NCI-H524 treated with DMSO at 0.1 percent for 48 hours (cell line): Measurements from ENCODE around the gene MAML2.
"Not testable (repeated sequence)": the region's sequence is repeated elsewhere in the genome, so short reads cannot be mapped to it uniquely, and the experiment has no call there.

Experiments
- DNase-seq: peaks from one replicate; lab custom pipeline; 2025; lab: John Stamatoyannopoulos, UW

MAML2 gene

DNA sequence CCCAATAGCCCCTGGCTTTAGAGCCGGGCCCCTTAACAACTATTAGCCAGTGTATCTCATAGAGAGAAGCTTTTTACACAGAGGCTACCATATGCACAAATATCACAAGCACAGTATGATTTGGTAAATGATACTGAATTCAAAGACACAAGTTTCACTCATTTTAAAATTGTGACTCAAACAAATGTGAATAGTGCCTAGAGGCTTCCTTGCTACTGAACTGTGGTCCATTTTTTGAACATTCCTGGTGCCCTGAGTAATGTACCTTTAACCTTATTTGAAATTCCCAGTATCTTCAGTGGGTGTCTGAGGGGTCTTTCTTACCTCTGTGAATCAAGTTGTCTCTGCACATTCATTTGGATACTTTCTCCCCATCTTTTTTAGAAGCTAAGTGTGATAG lies 156.2 kb downstream of the MAML2 start:
- no peak for DNase-seq

DNA sequence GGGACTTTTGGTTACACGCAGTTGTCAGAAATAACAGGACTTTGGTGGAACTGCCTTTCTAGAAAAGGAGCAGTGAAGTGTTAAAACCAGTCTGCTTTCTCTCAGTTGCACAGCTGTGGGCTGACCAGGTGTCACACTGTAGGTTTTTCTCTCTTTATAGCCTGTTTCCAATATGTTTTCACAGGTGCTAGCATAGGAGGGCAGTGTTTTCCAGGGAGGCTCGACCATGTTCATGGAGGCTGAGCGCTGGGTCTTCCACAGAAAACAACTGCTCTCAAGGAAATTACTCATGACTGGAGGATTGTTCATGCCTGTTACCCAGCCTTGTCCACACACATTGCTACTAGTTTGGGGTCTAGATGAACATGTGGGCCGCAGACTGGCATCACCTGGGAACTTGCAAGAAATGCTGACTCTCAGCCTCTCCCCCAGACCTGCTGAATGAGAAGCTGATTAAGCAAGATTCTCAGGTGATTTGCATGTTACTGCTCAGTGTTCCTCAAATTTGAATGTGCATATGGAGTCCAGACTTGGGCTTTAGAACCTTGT lies 157.7 kb downstream of the MAML2 start:
- no peak for DNase-seq

DNA sequence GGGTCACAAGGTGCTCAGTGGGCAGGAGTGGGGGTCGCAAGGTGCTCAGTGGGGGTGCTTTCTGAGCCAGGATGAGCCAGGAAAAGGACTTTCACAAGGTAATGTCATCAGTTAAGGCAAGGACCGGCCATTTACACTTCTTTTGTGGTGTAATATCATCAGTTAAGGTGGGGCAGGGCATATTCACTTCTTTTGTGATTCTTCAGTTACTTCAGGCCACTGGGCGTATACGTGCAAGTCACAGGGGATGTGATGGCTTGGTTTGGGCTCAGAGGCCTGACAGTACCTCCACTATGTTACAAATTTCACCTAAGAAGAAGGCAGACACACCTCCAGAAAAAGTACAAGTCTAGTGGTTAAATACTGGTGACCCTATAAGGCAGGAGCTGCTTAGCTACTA lies 162.1 kb downstream of the MAML2 start:
- DNase-seq, result not testable (repeated sequence)

DNA sequence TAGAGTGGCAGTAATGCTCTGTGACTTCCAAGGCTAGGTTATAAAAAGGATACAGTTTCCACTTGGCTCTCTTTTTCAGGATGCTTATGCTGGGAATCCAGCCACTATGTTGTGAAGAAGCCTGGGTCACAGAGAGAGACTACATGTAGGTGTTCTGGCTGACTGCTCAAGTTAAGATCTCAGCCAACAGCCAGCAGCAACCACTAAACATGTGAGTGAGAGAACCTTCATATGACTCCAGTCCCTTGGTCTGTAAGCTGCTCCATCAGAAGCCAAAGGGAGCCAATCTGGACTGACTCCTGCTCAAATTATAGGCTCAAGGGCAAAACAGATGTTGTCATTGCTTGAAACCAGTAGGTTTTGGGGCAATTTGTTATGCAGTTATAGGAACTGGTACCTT lies 162.7 kb downstream of the MAML2 start:
- DNase-seq, result no peak

DNA sequence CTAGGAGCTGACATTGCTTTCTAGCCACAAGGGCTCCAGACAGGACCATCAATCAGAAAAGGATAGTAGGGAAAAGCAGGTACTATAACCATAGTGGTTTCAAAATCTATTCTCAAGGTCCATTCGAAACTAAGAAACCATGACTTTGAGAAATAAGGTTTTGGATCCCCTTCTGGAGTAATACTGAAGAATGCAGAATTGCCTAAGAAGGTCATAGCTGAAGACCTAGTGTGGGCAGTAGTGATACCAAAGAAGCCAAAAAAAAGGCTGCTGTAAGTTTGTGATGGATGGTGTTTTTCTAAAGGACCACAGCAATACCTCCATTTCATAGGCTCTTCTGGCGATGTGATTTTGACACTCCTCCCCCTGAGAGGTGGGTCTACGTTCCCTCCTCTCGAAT lies 163.1 kb downstream of the MAML2 start:
- no peak for DNase-seq

DNA sequence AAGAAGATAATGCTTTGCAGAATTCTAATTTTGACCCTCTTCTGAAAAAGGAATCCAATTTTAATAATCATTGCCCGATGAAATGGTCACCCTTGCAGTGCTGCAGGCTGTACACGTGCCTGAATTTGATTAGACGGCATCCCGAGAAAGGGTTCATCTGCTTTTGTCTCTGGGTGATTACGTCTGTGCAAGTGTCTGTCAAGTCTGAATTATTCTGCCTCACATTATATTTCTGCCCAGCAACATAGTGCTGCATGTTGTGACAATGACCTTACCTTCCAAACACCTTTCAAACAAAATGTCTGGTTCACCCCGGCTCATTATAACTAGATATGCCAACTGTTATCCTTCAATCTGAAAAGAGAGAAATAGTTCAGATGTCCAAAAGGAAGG lies 164.1 kb downstream of the MAML2 start:
- no peak for DNase-seq

DNA sequence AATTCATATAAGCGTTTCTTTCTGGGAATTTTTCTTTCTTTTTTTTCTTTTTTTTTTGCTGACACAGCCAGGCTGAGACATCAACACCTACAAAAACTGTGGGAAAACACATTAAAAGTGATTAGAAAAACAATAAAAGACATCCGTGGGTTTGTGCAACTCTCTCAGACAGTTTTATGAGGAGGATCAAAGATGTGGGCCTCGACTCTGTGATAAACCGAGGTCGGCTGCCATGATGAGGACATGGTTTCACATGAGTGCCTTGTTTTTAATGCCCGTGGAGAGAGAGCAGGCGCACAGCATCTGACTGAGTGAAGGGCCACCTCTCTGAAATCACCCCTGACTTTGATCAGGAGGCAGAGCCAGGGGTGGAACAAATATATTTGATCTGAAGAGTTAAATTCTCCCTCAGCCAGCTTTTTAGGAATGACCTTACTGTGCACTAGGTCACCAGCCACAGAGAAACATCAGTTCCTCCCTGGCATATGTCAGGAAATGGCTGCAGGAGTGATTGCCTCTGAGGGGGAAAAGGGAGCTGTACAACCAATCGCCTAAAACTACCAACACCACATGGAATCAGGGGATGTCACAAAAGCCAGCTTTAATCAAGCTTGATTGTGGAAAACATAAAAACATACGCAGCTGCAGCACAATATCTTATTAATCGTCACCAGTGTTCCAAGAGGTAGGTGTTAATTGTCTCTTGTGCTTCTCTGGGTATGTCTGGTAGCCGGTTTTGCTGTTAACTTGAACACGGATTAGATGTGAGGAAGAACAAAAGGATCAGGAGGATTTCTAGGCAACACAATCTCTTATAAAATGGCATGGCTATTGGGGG lies 164.7 kb downstream of the MAML2 start:
- no peak for DNase-seq

DNA sequence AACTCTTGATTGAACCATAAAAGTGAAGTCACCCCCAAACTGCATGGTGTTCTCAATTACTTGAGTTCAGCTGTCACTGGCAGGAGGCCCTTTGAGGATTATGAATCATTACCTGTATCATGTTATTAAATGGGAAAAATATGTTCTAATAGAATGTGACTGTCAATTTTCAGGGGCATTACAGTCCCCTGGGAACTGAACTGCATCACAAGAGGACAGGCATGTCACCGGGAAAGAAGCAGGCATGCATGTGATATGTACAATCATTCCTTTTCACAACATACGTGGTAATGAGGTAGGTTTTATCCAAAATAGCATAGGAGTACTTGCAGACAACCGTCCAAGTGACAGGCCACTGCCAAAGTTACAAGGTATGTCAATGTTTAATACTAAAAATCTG lies 165.8 kb downstream of the MAML2 start:
- no peak for DNase-seq

DNA sequence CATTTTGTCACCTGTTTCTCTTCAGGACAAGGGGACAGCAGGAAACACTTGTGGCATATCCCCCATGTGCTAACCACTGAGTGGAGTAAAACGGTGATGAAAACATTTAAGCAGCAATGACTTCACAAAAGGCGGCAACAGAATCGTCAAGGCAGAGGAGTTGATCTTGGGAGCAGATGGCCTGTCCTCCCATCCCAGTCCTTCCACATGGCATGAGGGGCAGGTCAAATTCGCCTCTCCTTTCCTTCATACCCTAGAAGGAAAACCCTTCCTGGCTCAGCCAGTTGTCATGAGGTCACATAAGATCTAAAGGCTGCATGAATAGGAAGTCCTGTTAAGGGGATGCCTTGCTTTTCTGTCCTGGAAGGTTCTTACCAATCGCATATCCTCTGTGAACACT lies 169.1 kb downstream of the MAML2 start:
- DNase-seq, result no peak

DNA sequence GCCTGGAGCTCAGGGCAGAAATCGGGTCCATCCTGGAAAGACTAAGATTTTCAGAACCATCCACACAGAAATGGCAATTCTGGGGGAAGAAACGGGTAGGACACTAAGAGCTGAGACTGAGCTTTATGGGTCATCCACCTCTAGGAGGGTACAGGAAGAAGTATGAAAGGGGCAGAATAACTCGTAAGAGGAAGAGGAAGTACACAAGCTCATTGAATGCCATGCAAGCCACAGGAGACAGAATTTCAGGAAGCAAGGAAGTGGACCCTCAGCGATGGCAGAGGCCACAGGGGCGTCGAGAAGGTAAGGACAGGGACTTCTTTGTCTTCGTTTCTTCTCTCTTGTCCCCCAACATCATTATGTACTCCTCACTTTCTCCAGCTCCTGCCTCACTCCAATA lies 169.6 kb downstream of the MAML2 start:
- no peak for DNase-seq

DNA sequence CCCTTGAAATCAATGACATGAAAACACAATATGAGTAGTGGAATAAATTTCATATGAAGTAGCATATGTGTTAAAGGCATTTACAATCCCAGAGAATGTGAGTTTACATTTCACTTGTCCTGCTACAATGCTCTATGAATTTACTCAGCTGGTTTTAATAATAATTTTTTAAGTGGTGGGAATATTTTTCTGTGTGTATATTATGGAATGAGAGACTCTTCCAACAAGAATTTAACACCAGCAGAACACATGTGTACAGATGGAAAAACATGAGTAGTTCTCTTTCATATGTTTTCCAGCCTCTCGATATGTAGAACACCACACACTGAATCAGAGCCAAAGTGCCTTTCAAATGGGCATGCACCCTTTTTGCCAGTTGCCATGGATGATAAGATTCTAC lies 170.4 kb downstream of the MAML2 start:
- no peak for DNase-seq

DNA sequence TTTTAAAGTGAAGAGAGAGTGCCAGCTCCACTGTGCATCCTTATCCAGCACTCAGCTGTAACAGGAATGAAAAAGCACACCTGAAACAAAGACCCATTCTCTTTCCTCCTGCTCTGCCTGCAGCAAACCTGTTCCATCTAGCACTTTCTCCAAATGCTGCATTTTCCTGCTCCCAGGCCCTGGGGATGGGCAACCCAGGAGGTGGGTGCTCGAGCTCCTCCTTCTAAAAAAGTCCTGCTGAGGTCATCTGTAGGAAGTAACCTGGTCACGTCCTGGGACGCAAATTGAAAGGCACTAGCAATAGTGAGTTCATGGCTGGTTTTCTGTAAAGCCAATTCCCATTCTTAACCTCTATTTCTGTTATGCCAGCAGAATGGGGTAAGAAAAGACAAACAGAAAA lies 173.7 kb downstream of the MAML2 start:
- DNase-seq, result no peak

DNA sequence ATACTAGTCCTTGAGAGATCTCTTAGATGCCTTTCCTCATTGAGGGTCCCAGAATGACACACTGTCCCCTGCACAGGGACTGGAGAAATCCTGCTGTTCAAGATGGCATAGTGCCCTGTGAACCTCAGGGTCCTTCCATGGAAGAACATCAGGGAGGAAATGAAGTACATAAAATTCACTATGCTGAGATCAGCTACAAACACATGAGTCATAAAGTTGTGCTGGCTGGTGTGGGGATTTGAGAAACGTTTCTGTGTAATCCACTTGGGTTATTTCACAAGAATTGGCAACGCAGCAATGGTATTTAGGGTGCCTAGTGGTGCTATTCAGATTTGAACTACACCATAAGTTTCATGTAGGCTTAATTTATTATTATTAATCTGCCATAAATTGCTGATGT lies 174.4 kb downstream of the MAML2 start:
- no peak for DNase-seq

DNA sequence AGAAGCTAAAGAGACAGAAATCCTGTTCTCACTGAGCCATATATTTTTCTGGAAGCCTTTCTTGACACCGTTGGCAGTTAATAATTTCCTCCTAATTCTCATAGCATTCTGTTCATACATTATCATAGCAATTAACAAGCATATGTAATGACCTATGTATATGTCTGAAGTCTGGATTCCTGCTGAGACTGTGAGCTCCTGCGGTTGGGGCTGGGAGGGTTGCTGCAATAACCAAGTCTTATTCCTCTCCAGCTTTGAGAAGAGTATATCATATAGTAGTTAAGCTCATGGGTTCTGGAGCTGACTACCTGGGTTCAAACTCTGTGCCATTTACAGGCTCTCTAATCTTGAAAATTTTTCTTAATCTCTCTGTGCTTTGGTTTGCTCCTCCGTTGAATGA lies 175.2 kb downstream of the MAML2 start:
- DNase-seq, result no peak

DNA sequence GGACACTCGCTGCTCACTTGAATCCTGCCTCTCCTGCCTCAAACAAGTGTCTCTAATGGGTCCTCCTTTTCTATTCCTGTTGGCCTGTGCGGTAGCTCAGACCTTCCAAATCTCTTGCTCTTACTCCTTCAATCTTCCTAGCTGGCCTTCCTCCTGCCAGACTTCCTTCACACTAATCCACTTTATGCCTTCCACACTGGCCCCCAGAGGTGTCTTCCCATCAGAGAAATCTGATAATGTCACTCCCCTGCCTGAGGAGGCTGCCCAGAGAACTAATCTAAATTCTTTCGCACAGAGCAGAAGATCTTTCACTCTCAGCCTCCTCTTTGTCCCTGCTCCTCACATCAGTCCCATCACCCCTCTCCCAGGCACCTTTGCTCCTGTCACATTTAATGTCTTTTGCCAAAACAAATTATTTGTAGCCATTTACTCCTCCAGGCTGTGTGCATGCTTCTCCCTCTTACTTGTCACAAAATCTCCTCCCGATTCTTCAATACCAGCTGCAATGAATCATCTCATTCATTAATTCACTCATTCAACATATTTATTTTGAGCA lies 175.7 kb downstream of the MAML2 start:
- no peak for DNase-seq

DNA sequence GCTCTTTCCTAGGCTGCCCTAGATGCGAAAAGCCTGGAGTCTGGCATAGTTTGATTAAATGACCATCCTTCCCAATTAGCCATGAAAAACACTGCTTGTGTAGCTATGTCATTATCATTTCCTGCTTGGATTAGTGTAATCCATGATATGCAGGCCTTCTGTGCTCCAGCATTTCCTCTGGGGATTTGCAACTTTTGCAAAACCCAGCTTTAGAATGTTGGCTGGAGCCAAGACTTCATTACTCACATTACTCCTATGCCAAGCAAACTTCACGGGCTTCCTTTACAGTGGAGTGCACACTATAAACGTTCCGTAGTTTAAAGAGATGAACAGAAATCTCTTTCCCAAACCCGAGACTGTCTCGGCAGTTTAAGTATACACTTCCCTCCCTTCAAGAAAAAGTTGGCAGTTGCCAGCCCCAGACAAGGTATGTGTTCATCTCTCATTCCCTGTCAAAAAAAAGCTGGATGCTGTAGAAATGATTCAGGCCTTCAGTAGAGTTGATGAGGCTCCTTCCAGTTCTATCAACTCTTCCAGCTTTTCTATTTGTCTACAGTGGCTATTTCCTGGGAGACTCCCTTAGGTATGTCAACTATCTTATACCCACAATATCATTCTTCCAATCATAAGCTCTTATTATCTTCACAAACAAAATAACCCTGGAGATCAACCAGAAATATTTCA lies 180.0 kb downstream of the MAML2 start:
- DNase-seq, result no peak

DNA sequence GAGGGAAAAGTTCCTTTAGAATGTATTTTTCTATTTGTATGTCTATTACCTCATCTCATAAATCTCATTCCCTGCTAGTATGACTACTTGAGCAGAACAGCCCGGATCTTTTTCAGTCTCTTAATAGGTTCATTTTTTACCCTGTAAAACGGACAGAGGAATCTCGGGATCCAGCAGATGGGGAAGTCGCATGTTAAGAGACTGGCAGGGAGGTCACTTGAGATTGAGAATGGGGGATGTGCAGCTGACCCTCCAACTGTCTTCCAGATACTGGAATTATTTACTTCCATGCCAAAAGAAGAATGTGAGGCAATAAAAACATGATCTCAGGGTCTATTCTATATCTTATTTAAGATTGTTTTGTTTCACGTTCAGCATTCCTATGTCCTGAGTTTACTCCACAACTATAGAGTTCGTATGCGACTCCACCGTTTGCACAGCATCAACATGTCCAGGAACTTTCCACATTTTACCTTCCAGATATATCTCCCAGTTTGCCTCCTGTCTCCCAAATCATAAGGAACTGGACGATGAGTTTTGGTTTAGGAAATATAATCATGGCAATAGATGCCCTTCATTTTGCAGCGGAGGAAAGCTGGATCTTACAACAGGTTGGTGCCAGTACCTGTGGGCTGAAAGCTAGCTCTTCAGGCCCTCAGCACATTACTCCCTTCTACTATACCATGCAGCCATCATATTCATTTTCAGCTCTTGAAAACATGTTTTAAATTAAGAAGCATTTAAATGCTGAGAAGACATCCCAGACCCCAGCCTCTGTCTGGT lies 181.5 kb downstream of the MAML2 start:
- DNase-seq, result peak; percentile 6

DNA sequence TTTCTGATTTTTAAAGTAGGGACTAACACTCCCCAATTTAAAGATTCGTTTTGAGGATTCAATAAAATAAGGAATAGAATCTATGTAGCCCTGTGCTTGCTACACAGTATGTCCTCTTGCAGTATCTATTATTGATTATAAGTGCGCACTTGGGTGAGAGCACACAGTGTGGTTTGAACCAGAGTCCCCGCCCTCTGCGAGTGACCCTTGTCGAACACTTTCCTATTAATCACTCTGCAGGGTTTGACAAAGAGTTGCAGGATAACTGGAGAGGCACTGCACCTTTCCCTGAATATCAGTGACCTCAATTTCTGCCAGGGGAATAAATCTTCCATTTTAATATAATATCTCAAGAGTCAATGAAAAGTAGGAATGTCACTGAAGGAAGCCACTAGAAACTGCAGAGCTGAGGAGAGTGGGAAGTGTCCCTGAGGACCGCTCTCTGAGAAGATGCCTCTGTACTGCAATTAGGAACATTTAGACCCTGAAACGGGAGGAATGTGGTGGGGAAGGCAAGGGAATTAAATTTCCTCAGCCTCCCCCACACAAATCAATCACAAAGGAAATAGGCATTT lies 182.2 kb downstream of the MAML2 start:
- no peak for DNase-seq

DNA sequence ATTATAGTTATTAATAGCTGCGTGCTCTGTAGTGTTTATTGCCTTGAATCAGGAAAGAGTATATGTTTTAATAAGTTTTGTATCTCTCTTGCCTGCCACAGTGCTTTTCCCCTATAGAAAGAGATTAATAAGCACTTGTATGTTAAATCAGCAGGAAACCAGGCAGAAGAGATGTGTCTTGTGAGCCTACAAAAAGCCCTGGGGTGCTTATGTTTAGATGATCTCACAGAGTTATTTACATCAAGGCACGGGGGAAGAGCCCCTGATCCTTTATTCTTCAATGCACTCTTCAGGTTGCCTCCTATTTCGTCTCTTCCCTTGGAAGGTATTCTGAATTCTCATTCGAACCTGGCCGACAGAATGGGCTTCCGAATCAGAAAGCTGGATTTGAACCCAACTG lies 183.0 kb downstream of the MAML2 start:
- DNase-seq, result no peak

DNA sequence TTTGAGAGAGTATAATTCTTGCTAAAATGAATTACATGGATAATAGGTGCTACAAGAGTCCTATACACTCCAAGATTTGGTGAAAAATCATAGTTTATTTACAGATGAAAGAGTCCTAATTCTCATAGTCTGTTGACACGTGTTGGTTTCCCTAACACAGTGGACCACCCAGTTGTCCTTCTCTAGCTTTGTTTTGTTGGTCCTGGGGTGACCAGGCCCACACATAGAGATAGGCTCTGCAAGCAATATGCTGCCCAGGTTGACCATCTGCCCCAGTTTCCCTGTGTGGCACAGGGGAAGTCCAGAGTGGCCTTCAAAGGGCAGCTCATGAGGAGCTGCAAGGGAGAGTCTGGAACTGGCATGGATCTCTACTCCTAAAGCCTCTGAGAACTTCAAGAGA lies 184.9 kb downstream of the MAML2 start:
- no peak for DNase-seq

DNA sequence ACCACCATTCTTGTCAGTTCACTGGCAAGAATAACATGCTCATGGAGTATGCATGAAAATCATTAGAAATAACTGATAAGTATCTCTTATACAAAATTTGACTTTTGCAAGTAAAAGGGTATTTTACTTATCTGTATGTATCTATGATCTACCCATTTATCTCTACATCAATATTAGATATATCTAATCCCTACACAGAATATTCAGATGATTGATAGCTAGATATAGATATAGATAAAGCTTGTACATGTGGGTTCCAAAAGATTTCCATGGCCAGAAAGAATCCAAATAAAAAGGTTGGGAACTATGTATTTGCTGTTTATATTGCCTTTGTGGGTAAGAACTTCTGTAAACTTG lies 185.5 kb downstream of the MAML2 start:
- no peak for DNase-seq

DNA sequence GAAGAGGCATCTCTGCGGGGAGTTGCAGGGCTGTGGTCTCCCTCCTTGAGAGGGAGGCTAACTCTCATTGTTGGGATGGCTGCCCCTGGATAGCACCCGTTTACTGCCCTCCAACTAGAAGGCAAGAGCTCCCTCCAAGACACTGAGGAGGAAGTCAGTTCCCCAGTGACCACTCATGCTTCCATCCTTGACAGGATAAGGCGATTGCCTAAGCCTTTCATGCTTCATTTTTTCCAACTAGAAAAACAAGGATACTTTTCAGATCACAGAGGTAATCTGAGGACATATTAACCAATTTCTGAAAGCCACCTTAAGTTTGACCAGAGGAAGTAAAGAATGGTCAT lies 186.6 kb downstream of the MAML2 start:
- DNase-seq, result no peak
